22Rv1 (cell line): Measurements from ENCODE around the gene GAL3ST2.
"Not testable (repeated sequence)": the region's sequence is repeated elsewhere in the genome, so short reads cannot be mapped to it uniquely, and the experiment has no call there.

Source experiments
- H3K27ac ChIP-seq: fragments of 450-650 bp; 2 replicates; pipeline ENCODE4 v1.5.1; 2017
- ZFX ChIP-seq: fragments of 450-650 bp; IDR thresholded peaks from 2 replicates; pipeline ENCODE4 v1.6.1; 2017; ENCODE audit warnings: antibody characterized with exemption, borderline replicate concordance
- TF ChIP-seq, protein P1 (sequence below): fragments of 450-650 bp; IDR thresholded peaks from 2 replicates; pipeline ENCODE4 v1.5.1; 2017; ENCODE audit warnings: mild to moderate bottlenecking

The GAL3ST2 gene

DNA sequence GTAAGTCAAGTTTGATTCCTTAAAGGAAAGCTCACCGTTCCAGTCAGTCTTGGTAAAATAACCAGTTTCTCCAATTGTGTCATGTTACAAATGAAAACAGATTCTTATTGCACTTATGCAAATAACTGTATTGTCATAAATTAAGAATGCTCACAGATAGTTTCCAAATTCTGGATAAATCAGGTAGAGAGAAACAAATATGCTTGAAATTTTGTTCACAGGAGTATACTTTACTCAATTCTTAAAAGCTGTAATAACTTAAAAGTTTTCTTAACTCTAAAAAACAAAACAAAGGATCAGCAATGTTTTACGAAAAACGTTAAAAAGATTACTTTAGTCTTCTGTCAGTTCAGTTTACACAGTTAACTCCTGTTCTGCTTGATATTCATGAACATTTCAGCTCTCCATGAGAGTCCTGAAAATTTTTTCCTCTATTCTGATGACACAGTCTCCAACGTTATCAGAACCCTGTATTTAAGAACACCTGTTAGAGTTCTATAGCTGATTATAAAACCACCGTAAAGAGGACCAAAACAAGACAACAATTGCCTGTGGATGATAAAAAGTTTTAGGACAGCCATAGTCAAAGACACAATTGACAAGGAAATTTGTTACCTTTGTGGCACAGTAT, 4.4 kb downstream of the GAL3ST2 start:
- TF ChIP-seq ZFX: no peak
- H3K27ac ChIP-seq: no peak overlapping the region

DNA sequence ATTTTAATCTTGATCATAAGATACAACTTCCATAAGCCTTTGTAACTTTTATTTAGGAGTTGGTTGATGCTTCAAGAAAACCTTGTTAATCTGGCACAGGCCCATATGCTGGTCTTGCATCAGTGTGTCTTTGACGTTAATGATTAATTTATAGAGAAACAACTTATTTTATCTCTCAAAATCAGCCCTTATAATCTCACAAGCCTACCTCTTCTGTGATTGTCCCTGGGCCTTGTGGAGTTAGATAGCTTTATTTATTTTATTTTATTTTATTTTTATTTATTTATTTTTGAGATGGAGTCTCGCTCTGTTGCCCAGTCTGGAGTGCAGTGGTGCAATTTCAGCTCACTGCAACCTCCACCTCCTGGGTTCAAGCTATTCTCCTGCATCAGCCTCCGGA, 5.4 kb downstream of the GAL3ST2 start:
- H3K27ac ChIP-seq: not testable (repeated sequence)

DNA sequence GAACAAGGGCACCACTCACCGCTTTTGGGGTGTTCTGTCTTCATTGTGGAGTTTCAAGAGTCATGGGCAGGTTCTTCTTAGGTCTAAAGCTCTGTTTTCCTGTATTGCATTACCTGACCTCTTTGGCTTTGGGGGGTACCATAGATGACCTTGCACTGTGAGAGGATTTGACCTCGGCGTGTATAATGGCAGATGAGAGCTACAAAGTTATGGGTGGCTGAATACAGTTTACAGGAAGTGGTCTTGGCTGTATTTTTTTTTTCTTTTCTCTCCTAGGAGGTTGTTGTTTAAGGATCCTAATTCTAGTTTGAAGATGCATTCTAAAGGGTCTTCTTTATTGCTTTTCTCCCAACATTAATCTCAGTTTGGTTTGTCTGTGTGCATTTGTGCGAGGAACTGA, 11.5 kb downstream of the GAL3ST2 start:
- H3K27ac ChIP-seq: no peak overlapping the region
- TF ChIP-seq ZFX: no peak
- TF ChIP-seq, protein P1, sequence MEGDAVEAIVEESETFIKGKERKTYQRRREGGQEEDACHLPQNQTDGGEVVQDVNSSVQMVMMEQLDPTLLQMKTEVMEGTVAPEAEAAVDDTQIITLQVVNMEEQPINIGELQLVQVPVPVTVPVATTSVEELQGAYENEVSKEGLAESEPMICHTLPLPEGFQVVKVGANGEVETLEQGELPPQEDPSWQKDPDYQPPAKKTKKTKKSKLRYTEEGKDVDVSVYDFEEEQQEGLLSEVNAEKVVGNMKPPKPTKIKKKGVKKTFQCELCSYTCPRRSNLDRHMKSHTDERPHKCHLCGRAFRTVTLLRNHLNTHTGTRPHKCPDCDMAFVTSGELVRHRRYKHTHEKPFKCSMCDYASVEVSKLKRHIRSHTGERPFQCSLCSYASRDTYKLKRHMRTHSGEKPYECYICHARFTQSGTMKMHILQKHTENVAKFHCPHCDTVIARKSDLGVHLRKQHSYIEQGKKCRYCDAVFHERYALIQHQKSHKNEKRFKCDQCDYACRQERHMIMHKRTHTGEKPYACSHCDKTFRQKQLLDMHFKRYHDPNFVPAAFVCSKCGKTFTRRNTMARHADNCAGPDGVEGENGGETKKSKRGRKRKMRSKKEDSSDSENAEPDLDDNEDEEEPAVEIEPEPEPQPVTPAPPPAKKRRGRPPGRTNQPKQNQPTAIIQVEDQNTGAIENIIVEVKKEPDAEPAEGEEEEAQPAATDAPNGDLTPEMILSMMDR: no peak

DNA sequence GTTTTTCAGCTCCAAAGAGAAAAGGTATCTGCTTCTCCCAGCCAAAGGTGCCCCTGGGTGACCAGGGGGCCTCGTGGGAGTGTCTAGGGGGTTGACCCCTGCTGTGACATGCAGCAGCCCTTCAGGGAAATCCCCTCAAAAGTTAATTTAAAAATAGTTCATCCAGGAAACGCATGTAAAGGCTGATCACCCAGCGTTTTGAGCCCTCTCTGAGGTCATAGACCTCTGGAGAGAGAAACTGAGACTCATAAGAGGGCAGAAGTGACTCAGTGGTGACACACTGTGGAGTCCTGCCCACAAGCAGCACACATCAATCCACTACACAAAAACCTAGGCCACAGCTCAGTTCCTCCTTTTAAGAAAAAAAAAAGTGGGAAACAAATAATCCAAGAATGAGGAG, 11.9 kb downstream of the GAL3ST2 start:
- H3K27ac ChIP-seq: no peak overlapping the region
- TF ChIP-seq ZFX: no peak
- TF ChIP-seq, protein P1: no peak

DNA sequence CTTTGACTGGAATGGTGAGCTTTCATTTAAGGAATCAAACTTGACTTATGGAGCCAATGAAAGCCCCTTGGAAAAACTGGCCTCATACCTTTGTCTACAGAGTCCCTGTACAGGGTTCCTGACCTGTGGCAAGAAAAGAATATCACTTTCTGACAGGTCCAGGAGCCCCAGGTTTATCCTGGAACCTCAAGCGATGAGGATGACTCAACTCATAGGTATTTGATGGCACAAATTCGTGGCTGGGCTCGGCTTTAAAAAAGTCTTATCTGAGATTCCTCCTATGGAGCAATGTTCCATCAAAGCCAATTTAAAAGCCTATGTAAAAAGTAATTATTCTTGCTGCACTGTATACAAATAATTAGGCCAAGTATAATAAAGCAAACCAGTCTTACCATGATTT, 14.8 kb downstream of the GAL3ST2 start:
- not testable (repeated sequence) for H3K27ac ChIP-seq

DNA sequence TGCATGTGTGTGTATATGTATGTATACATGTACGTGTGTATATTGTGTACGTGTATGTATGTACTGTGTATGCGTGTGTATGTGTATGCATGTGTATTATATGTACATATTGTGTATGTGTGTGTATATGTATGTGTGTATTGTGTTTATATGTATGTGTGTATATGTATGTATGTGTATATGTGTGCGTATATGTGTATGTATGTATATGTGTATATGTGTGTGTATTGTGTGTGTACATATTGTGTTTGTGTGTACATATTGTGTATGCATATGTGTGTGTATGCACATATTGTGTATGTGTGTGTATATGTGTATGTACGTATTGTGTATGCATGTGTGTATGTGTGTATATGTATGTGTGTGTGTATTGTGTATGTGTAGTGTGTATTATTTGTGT, 16.8 kb downstream of the GAL3ST2 start:
- no peak overlapping the region for H3K27ac ChIP-seq
- TF ChIP-seq, protein P1: no peak
- TF ChIP-seq ZFX: no peak

DNA sequence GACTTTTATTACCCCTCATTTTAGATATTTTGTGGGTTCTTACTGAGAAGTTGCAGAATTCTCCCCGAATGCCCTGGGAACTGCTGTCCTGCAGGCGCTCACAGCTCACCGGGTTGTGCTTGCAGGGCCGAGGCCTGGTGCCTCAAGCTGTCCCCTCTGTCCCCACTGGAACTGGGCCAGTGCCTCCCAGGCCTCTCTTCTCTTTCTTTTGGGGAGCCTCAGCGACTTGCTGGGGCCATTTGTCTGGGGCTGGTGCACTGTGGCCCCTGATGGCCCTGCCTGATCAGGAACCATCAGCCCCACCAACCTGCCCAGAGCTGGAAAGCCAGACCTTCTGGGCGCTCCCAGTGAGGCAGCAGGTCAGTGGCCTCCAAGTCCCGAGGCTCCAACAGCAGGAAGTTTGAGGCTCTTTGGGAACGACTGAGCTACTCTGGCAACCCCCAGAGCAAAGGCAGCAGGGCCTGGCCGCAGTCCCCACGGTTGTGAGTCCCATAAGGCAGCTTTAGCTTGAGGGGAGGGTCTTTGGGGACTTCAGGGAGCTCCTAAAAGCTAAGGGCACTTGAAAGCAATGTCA, 17.7 kb downstream of the GAL3ST2 start:
- no peak for TF ChIP-seq ZFX
- TF ChIP-seq, protein P1: no peak
- H3K27ac ChIP-seq: no peak overlapping the region

DNA sequence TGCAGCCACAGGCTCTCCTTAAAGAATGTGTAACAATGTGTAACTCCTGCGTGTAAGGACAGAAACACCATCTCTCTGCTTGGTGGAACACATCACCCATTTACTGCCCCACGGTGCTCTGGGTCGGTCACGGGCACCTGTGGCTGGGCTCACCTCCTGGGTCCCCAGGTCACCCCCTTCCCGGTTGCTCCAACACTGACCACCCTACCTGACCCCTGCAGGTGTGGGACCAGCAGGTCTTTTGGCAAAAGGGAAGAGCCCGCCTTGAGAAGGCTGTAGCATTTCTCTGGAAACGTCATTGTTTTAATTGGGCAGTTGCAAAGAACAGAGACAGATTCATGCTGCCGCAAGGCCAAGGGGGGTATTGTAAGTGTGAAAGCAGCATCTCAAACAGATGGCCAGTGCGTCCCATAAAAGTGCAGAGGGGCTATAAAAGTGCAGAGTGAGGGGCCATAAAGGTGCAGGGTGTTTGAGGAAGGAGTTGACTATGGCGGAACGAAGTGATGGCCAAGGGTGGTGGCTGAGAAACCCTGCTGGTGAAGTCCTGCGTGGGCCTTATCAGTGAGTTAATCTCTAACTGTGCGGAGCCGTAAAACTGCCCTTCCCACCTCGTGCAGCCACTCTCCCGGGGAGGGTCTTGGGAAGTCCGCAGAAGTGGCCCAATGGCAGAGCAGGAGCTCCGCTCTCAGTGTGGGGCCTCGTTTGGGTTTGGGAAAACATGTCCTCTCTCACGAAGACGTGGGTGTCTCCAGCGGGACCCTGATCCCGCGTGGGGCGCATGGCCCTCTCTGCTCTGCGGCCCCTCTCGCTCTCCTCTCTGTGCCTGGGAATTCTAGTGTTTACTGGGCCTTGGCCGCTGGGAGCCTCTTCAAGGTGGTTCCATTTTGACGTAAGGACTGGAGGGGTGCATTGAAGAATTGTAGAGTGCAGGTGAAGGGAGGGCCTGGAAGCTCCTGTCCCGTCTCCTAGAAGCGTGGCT, 18.7 kb downstream of the GAL3ST2 start:
- no peak overlapping the region for H3K27ac ChIP-seq
- TF ChIP-seq, protein P1: no peak
- TF ChIP-seq ZFX: no peak
